ENCODE measurements around the gene LMAN1. TPM values are rescaled to one million over a fixed set of nuclear protein-coding genes. Genes with fewer than 3 reads are reported as not detected.

The LMAN1 gene
- polyA plus RNA-seq, 1 donor from 2014 or later = 30.8 TPM

GRCh38 chr18:59303006-59303405 lies 56.1 kb downstream of the LMAN1 start:
- H3K9me3 Mint-ChIP-seq = no peaks in the 10 kb centered on the region
- H3K4me1 Mint-ChIP-seq = peaks cover 0 to 2% (median 0%) of the 10 kb centered on the region in 3 donors
- H3K36me3 Mint-ChIP-seq = no peaks in the 10 kb centered on the region
- H3K27me3 Mint-ChIP-seq = peaks cover 21% of the 10 kb centered on the region
- no peak overlapping the region for H3K27ac Mint-ChIP-seq
- H3K4me3 Mint-ChIP-seq = no peak overlapping the region

- Mint-ChIP-seq H3K4me1 (peaks cover 0 to 2% (median 0%) of the 10 kb centered on the region in 3 donors), H3K27me3 (peaks cover 19% of the 10 kb centered on the region), H3K4me3 (no peak overlapping the region), H3K36me3 (no peaks in the 10 kb centered on the region), H3K9me3 (no peaks in the 10 kb centered on the region), H3K27ac (no peak overlapping the region)
Observed at GRCh38 chr18:59301929-59302328, 57.1 kb downstream of the LMAN1 start.

GRCh38 chr18:59300676-59301285 lies 58.3 kb downstream of the LMAN1 start:
- peaks cover 15% of the 10 kb centered on the region for H3K27me3 Mint-ChIP-seq
- H3K4me1 Mint-ChIP-seq = peaks cover 0 to 2% (median 0%) of the 10 kb centered on the region in 3 donors
- H3K36me3 Mint-ChIP-seq = no peaks in the 10 kb centered on the region
- H3K9me3 Mint-ChIP-seq = no peaks in the 10 kb centered on the region
- no peak overlapping the region for H3K4me3 Mint-ChIP-seq
- no peak overlapping the region for H3K27ac Mint-ChIP-seq

- H3K9me3 Mint-ChIP-seq = no peaks in the 10 kb centered on the region
- no peaks in the 10 kb centered on the region for H3K36me3 Mint-ChIP-seq
- H3K4me3 Mint-ChIP-seq = no peak overlapping the region
- peaks cover 20% of the 10 kb centered on the region for H3K27me3 Mint-ChIP-seq
- H3K27ac Mint-ChIP-seq = no peak overlapping the region
- no peaks in the 10 kb centered on the region for H3K4me1 Mint-ChIP-seq
Observed at GRCh38 chr18:59298871-59299270, 60.2 kb downstream of the LMAN1 start.

- H3K9me3 Mint-ChIP-seq = peaks cover 0 to 4% (median 0%) of the 10 kb centered on the region in 3 donors
- no peak overlapping the region for H3K27ac Mint-ChIP-seq
- peaks cover 18% of the 10 kb centered on the region for H3K27me3 Mint-ChIP-seq
- H3K4me3 Mint-ChIP-seq = no peak overlapping the region
- no peaks in the 10 kb centered on the region for H3K36me3 Mint-ChIP-seq
- no peaks in the 10 kb centered on the region for H3K4me1 Mint-ChIP-seq
Observed at GRCh38 chr18:59293317-59293716, 65.7 kb downstream of the LMAN1 start.

- Mint-ChIP-seq H3K27me3 (peaks cover 21% of the 10 kb centered on the region), H3K27ac (no peak overlapping the region), H3K36me3 (no peaks in the 10 kb centered on the region), H3K4me1 (no peaks in the 10 kb centered on the region), H3K4me3 (no peak overlapping the region), H3K9me3 (peaks cover 0 to 2% (median 0%) of the 10 kb centered on the region in 3 donors)
Observed at GRCh38 chr18:59286341-59286740, 72.7 kb downstream of the LMAN1 start.

- no peaks in the 10 kb centered on the region for H3K4me1 Mint-ChIP-seq
- peaks cover 35% of the 10 kb centered on the region for H3K27me3 Mint-ChIP-seq
- no peak overlapping the region for H3K4me3 Mint-ChIP-seq
- no peak overlapping the region for H3K27ac Mint-ChIP-seq
- peaks cover 0 to 3% (median 0%) of the 10 kb centered on the region in 3 donors for H3K9me3 Mint-ChIP-seq
- no peaks in the 10 kb centered on the region for H3K36me3 Mint-ChIP-seq
Observed at GRCh38 chr18:59282341-59282740, 76.7 kb downstream of the LMAN1 start.

- no peaks in the 10 kb centered on the region for H3K4me1 Mint-ChIP-seq
Observed at GRCh38 chr18:59279722-59280121, 79.3 kb downstream of the LMAN1 start.

GRCh38 chr18:59279193-59279592 lies 79.9 kb downstream of the LMAN1 start:
- H3K36me3 Mint-ChIP-seq = no peaks in the 10 kb centered on the region
- H3K4me1 Mint-ChIP-seq = no peaks in the 10 kb centered on the region
- H3K4me3 Mint-ChIP-seq = no peak overlapping the region
- H3K27me3 Mint-ChIP-seq = peaks cover 44% of the 10 kb centered on the region
- H3K9me3 Mint-ChIP-seq = peaks cover 0 to 3% (median 0%) of the 10 kb centered on the region in 3 donors
- no peak overlapping the region for H3K27ac Mint-ChIP-seq

More at GRCh38 chr18:59279722-59280121, 79.3 kb downstream of the LMAN1 start:
- peaks cover 39% of the 10 kb centered on the region for H3K27me3 Mint-ChIP-seq
- no peaks in the 10 kb centered on the region for H3K36me3 Mint-ChIP-seq
- H3K9me3 Mint-ChIP-seq = peaks cover 0 to 3% (median 0%) of the 10 kb centered on the region in 3 donors
- H3K27ac Mint-ChIP-seq = no peak overlapping the region
- no peak overlapping the region for H3K4me3 Mint-ChIP-seq

- Mint-ChIP-seq H3K27me3 (peaks cover 47% of the 10 kb centered on the region), H3K36me3 (no peaks in the 10 kb centered on the region), H3K9me3 (peaks cover 0 to 4% (median 0%) of the 10 kb centered on the region in 3 donors), H3K4me3 (no peak overlapping the region), H3K4me1 (peaks cover 0 to 1% (median under 1%) of the 10 kb centered on the region in 3 donors), H3K27ac (no peak overlapping the region)
Observed at GRCh38 chr18:59278793-59279192, 80.3 kb downstream of the LMAN1 start.

Other genes with a start within 250 kb of the LMAN1 start
- 260 TPM for gene SEC11C, start 219.4 kb downstream of the LMAN1 start, polyA plus RNA-seq
- gene GRP, start 139.1 kb downstream of the LMAN1 start, polyA plus RNA-seq = not detected
- not detected for gene RAX, start 85.8 kb downstream of the LMAN1 start, polyA plus RNA-seq
- not detected for gene CPLX4, start 40.6 kb downstream of the LMAN1 start, polyA plus RNA-seq

All from IgD-negative memory B cell (primary cell).